ENCODE data around the gene ATP6V1B1. TPM values are rescaled to one million over a fixed set of nuclear protein-coding genes. Genes with fewer than 3 reads are reported as not detected.
A peak's percentile ranks its signal among the peaks of the same experiment; 100 is the strongest.

Gene ATP6V1B1
- total RNA-seq, 1 donor from 2014 or later: 2.4 TPM

- peak; percentile 67 for ATAC-seq
Observed at GRCh38 chr2:70977605-70978205, 42.0 kb downstream of the ATP6V1B1 start.

GRCh38 chr2:70978341-70979179 lies 42.9 kb downstream of the ATP6V1B1 start, which contains the start of gene ANKRD53:
Gene ANKRD53 (plus strand): TSS chr2:70978630. CDS start chr2:70978646, 16 bp downstream.
- peak; percentile 73 for ATAC-seq

- ATAC-seq: no peak
Observed at GRCh38 chr2:70979180-70979488, 43.4 kb downstream of the ATP6V1B1 start.

GRCh38 chr2:70979626-70980025 lies 43.9 kb downstream of the ATP6V1B1 start:
- no peak for ATAC-seq

GRCh38 chr2:70981421-70981820 lies 45.7 kb downstream of the ATP6V1B1 start:
- no peak for ATAC-seq

- ATAC-seq: no peak
Observed at GRCh38 chr2:70981866-70982810, 46.4 kb downstream of the ATP6V1B1 start.

- no peak for ATAC-seq
Observed at GRCh38 chr2:70982971-70983370, 47.3 kb downstream of the ATP6V1B1 start.

- ATAC-seq: no peak
Observed at GRCh38 chr2:70983506-70984227, 48.0 kb downstream of the ATP6V1B1 start.

- no peak for ATAC-seq
Observed at GRCh38 chr2:70984228-70984575, 48.5 kb downstream of the ATP6V1B1 start.

GRCh38 chr2:70984576-70985282 lies 49.0 kb downstream of the ATP6V1B1 start:
- ATAC-seq: peak; percentile 79

GRCh38 chr2:70985283-70985688 lies 49.6 kb downstream of the ATP6V1B1 start:
- no peak for ATAC-seq

GRCh38 chr2:70985956-70986355 lies 50.3 kb downstream of the ATP6V1B1 start:
- ATAC-seq: no peak

- no peak for ATAC-seq
Observed at GRCh38 chr2:70986499-70987189, 50.9 kb downstream of the ATP6V1B1 start.

GRCh38 chr2:70987386-70987785 lies 51.7 kb downstream of the ATP6V1B1 start:
- ATAC-seq: no peak

GRCh38 chr2:70988151-70988550 lies 52.5 kb downstream of the ATP6V1B1 start:
- no peak for ATAC-seq

GRCh38 chr2:70988726-70989648 lies 53.3 kb downstream of the ATP6V1B1 start:
- ATAC-seq: no peak

- ATAC-seq: no peak
Observed at GRCh38 chr2:70990216-70990615, 54.5 kb downstream of the ATP6V1B1 start.

GRCh38 chr2:70991142-70991541 lies 55.4 kb downstream of the ATP6V1B1 start:
- no peak for ATAC-seq

GRCh38 chr2:70991742-70992141 lies 56.0 kb downstream of the ATP6V1B1 start:
- ATAC-seq: no peak

Measured in esophagus mucosa (tissue), 1 donor.